Measurements from ENCODE around the gene GDPD4. TPM values are rescaled to one million over a fixed set of nuclear protein-coding genes. Genes with fewer than 3 reads are reported as not detected.

Gene GDPD4
- total and polyA plus RNA-seq, 3 experiments from 2014 or later, result not detected

GRCh38 chr11:77197626-77198320, 103.7 kb downstream of the GDPD4 start:
- CTCF ChIA-PET, result interaction anchor here (1.6 kb wide), 1 partner anchor 10 kb away, joined by 5 read pairs; no protein-coding TSS in a partner anchor
- no peaks in the 10 kb centered on the region for H3K36me3 Mint-ChIP-seq

GRCh38 chr11:77196961-77197360, 104.5 kb downstream of the GDPD4 start:
- ChIA-PET CTCF (interaction anchor here (1.6 kb wide), 1 partner anchor 9 kb away, joined by 5 read pairs; no protein-coding TSS in a partner anchor), POLR2A (no interaction called here)
- no peak overlapping the region for H3K27ac ChIP-seq (ENCODE audit: low read depth, low read length)
- H3K27me3 ChIP-seq (ENCODE audit: insufficient read depth, low read length, poor library complexity, severe bottlenecking), result no peaks in the 10 kb centered on the region
- H3K9me3 ChIP-seq (ENCODE audit: low read length), result no peaks in the 10 kb centered on the region
- no peaks in the 10 kb centered on the region for H3K4me1 ChIP-seq (ENCODE audit: insufficient read depth, low read length)
- DNase-seq, result peak in 1 of 5 donors; percentile 24
- H3K4me3 Mint-ChIP-seq, result no peak overlapping the region
- H3K27me3 Mint-ChIP-seq, result no peaks in the 10 kb centered on the region
- H3K27ac Mint-ChIP-seq, result no peak overlapping the region
- H3K9me3 Mint-ChIP-seq, result no peaks in the 10 kb centered on the region
- no peaks in the 10 kb centered on the region for H3K36me3 Mint-ChIP-seq
- no peaks in the 10 kb centered on the region for H3K4me1 Mint-ChIP-seq
- no peaks in the 10 kb centered on the region for H3K36me3 ChIP-seq (ENCODE audit: insufficient read depth, low read length)
- H3K4me3 ChIP-seq (ENCODE audit: low read length), result no peak overlapping the region

More at GRCh38 chr11:77197626-77198320, 103.7 kb downstream of the GDPD4 start:
- H3K9me3 ChIP-seq (ENCODE audit: low read length), result no peaks in the 10 kb centered on the region
- peak in 1 of 5 donors; percentile 38 for DNase-seq
- no peaks in the 10 kb centered on the region for H3K27me3 ChIP-seq (ENCODE audit: insufficient read depth, low read length, poor library complexity, severe bottlenecking)
- no peaks in the 10 kb centered on the region for H3K36me3 ChIP-seq (ENCODE audit: insufficient read depth, low read length)
- H3K27me3 Mint-ChIP-seq, result no peaks in the 10 kb centered on the region
- no peaks in the 10 kb centered on the region for H3K4me1 Mint-ChIP-seq
- H3K27ac ChIP-seq (ENCODE audit: low read depth, low read length), result no peak overlapping the region
- POLR2A ChIA-PET, result no interaction called here
- H3K4me3 Mint-ChIP-seq, result no peak overlapping the region
- no peak overlapping the region for H3K4me3 ChIP-seq (ENCODE audit: low read length)
- H3K4me1 ChIP-seq (ENCODE audit: insufficient read depth, low read length), result no peaks in the 10 kb centered on the region
- peak overlapping the region in 1 of 8 donors; percentile 66 for H3K27ac Mint-ChIP-seq
- H3K9me3 Mint-ChIP-seq, result no peaks in the 10 kb centered on the region

- Histone ChIP-seq H3K27me3 (ENCODE audit: insufficient read depth, low read length, poor library complexity, severe bottlenecking) (no peaks in the 10 kb centered on the region), H3K9me3 (ENCODE audit: low read length) (no peaks in the 10 kb centered on the region), H3K4me3 (ENCODE audit: low read length) (no peak overlapping the region), H3K4me1 (ENCODE audit: insufficient read depth, low read length) (no peaks in the 10 kb centered on the region), H3K36me3 (ENCODE audit: insufficient read depth, low read length) (no peaks in the 10 kb centered on the region), H3K27ac (ENCODE audit: low read depth, low read length) (no peak overlapping the region)
- Mint-ChIP-seq H3K27me3 (no peaks in the 10 kb centered on the region), H3K4me3 (no peak overlapping the region), H3K36me3 (no peaks in the 10 kb centered on the region), H3K9me3 (no peaks in the 10 kb centered on the region), H3K27ac (no peak overlapping the region), H3K4me1 (no peaks in the 10 kb centered on the region)
- CTCF ChIA-PET, result interaction anchor here (1.1 to 1.5 kb wide), 2 partner anchors 68 kb away, joined by 3 to 7 read pairs; partner anchors contain the start of gene MYO7A
- peak in 1 of 5 donors; percentile 36 for DNase-seq
- POLR2A ChIA-PET, result no interaction called here
Observed at GRCh38 chr11:77195071-77195755, 106.3 kb downstream of the GDPD4 start.

- Histone ChIP-seq H3K36me3 (ENCODE audit: insufficient read depth, low read length) (no peaks in the 10 kb centered on the region), H3K9me3 (ENCODE audit: low read length) (no peaks in the 10 kb centered on the region), H3K27ac (ENCODE audit: low read depth, low read length) (no peak overlapping the region), H3K4me3 (ENCODE audit: low read length) (no peak overlapping the region), H3K27me3 (ENCODE audit: insufficient read depth, low read length, poor library complexity, severe bottlenecking) (no peaks in the 10 kb centered on the region), H3K4me1 (ENCODE audit: insufficient read depth, low read length) (no peaks in the 10 kb centered on the region)
- peak in 1 of 5 donors; percentile 7 for DNase-seq
- no peaks in the 10 kb centered on the region for H3K27me3 Mint-ChIP-seq
- H3K36me3 Mint-ChIP-seq, result no peaks in the 10 kb centered on the region
- peak overlapping the region in 1 of 8 donors; percentile 54 for H3K27ac Mint-ChIP-seq
- H3K4me3 Mint-ChIP-seq, result no peak overlapping the region
- H3K4me1 Mint-ChIP-seq, result no peaks in the 10 kb centered on the region
- ChIA-PET CTCF (interaction anchor here (0.9 to 1.5 kb wide), 2 partner anchors 67 to 354 kb away, joined by 3 to 7 read pairs; partner anchors contain the start of gene MYO7A), POLR2A (no interaction called here)
- H3K9me3 Mint-ChIP-seq, result no peaks in the 10 kb centered on the region
Observed at GRCh38 chr11:77193911-77194830, 107.3 kb downstream of the GDPD4 start.

- H3K27ac Mint-ChIP-seq, result no peak overlapping the region
- no peaks in the 10 kb centered on the region for H3K9me3 Mint-ChIP-seq
- Histone ChIP-seq H3K4me1 (ENCODE audit: insufficient read depth, low read length) (no peaks in the 10 kb centered on the region), H3K27ac (ENCODE audit: low read depth, low read length) (no peak overlapping the region), H3K36me3 (ENCODE audit: insufficient read depth, low read length) (no peaks in the 10 kb centered on the region), H3K9me3 (ENCODE audit: low read length) (no peaks in the 10 kb centered on the region), H3K4me3 (ENCODE audit: low read length) (no peak overlapping the region), H3K27me3 (ENCODE audit: insufficient read depth, low read length, poor library complexity, severe bottlenecking) (no peaks in the 10 kb centered on the region)
- DNase-seq, result no peak
- no peaks in the 10 kb centered on the region for H3K36me3 Mint-ChIP-seq
- ChIA-PET POLR2A (no interaction called here), CTCF (no interaction called here)
- H3K27me3 Mint-ChIP-seq, result no peaks in the 10 kb centered on the region
- H3K4me1 Mint-ChIP-seq, result peaks cover 0 to 3% (median 0%) of the 10 kb centered on the region in 3 donors
- H3K4me3 Mint-ChIP-seq, result no peak overlapping the region
Observed at GRCh38 chr11:77193167-77193566, 108.3 kb downstream of the GDPD4 start.

GRCh38 chr11:77191823-77192495, 109.5 kb downstream of the GDPD4 start:
- no peak overlapping the region for H3K4me3 Mint-ChIP-seq
- no peak overlapping the region for H3K27ac Mint-ChIP-seq
- Histone ChIP-seq H3K4me3 (ENCODE audit: low read length) (no peak overlapping the region), H3K27ac (ENCODE audit: low read depth, low read length) (no peak overlapping the region), H3K4me1 (ENCODE audit: insufficient read depth, low read length) (no peaks in the 10 kb centered on the region), H3K9me3 (ENCODE audit: low read length) (no peaks in the 10 kb centered on the region), H3K27me3 (ENCODE audit: insufficient read depth, low read length, poor library complexity, severe bottlenecking) (no peaks in the 10 kb centered on the region), H3K36me3 (ENCODE audit: insufficient read depth, low read length) (no peaks in the 10 kb centered on the region)
- H3K4me1 Mint-ChIP-seq, result peaks cover 0 to 4% (median 3%) of the 10 kb centered on the region in 3 donors
- ChIA-PET POLR2A (no interaction called here), CTCF (no interaction called here)
- H3K9me3 Mint-ChIP-seq, result no peaks in the 10 kb centered on the region
- DNase-seq, result peak in 3 of 5 donors; percentile 9 to 61 (median 49)
- no peaks in the 10 kb centered on the region for H3K27me3 Mint-ChIP-seq
- no peaks in the 10 kb centered on the region for H3K36me3 Mint-ChIP-seq

GRCh38 chr11:77191429-77191822, 110.1 kb downstream of the GDPD4 start:
- no peaks in the 10 kb centered on the region for H3K27me3 ChIP-seq (ENCODE audit: insufficient read depth, low read length, poor library complexity, severe bottlenecking)
- H3K27me3 Mint-ChIP-seq, result no peaks in the 10 kb centered on the region
- ChIA-PET CTCF (interaction anchor here (6.5 kb wide), 1 partner anchor 63 kb away, joined by 108 read pairs; the partner anchor contains the start of gene MYO7A), POLR2A (no interaction called here)
- H3K4me1 Mint-ChIP-seq, result peaks cover 0 to 8% (median 4%) of the 10 kb centered on the region in 3 donors
- H3K4me1 ChIP-seq (ENCODE audit: insufficient read depth, low read length), result no peaks in the 10 kb centered on the region
- H3K27ac ChIP-seq (ENCODE audit: low read depth, low read length), result no peak overlapping the region
- no peak overlapping the region for H3K4me3 Mint-ChIP-seq
- no peaks in the 10 kb centered on the region for H3K9me3 Mint-ChIP-seq
- DNase-seq, result no peak
- H3K36me3 Mint-ChIP-seq, result no peaks in the 10 kb centered on the region
- H3K4me3 ChIP-seq (ENCODE audit: low read length), result no peak overlapping the region
- H3K36me3 ChIP-seq (ENCODE audit: insufficient read depth, low read length), result no peaks in the 10 kb centered on the region
- H3K9me3 ChIP-seq (ENCODE audit: low read length), result no peaks in the 10 kb centered on the region
- H3K27ac Mint-ChIP-seq, result no peak overlapping the region

Data from CD8-positive, alpha-beta memory T cell (primary cell).